Coronary artery (tissue), 2 donors: ENCODE measurements around the gene FAM3A.

Experiments used
- DNase-seq: peaks from one replicate; pipeline ENCODE4 v3.0.0-alpha.2; 2017; ENCODE audit warnings: low spot score
- H3K27ac ChIP-seq, 2 donors: fragments of 200-600 bp; sonication (generic); one replicate each; pipeline ENCODE4 v1.5.1; 2016 to 2019
- H3K4me3 ChIP-seq: fragments of 200-600 bp; sonication (generic); 2 replicates; pipeline ENCODE4 v1.5.1; 2016; ENCODE audit warnings: mild to moderate bottlenecking, moderate library complexity
- CTCF ChIP-seq: fragments of 200-600 bp; sonication (generic); IDR thresholded peaks from one replicate; pipeline ENCODE4 v1.5.1; 2019; ENCODE audit warnings: antibody characterized with exemption

FAM3A gene

GRCh38 chrX:154471839-154472684 is 44.0 kb downstream of the FAM3A start:
- Histone ChIP-seq H3K27ac (no peak overlapping the region), H3K4me3 (no peak overlapping the region)
- no peak for TF ChIP-seq CTCF
- no peak for DNase-seq

- DNase-seq, result no peak
- no peak for TF ChIP-seq CTCF
- Histone ChIP-seq H3K27ac (no peak overlapping the region), H3K4me3 (no peak overlapping the region)
Measured at GRCh38 chrX:154470914-154471568, 45.0 kb downstream of the FAM3A start.

- TF ChIP-seq CTCF, result no peak
- Histone ChIP-seq H3K4me3 (no peak overlapping the region), H3K27ac (no peak overlapping the region)
- DNase-seq, result no peak
Measured at GRCh38 chrX:154470434-154470833, 45.6 kb downstream of the FAM3A start.

- no peak overlapping the region for H3K27ac ChIP-seq
- no peak for DNase-seq
- no peak for TF ChIP-seq CTCF
- no peak overlapping the region for H3K4me3 ChIP-seq
Measured at GRCh38 chrX:154469880-154470279, 46.2 kb downstream of the FAM3A start.

- H3K27ac ChIP-seq, result no peak overlapping the region
- no peak overlapping the region for H3K4me3 ChIP-seq
- TF ChIP-seq CTCF, result no peak
- no peak for DNase-seq
Measured at GRCh38 chrX:154469114-154469513, 46.9 kb downstream of the FAM3A start.

- TF ChIP-seq CTCF, result no peak
- no peak for DNase-seq
Measured at GRCh38 chrX:154468217-154468616, 47.8 kb downstream of the FAM3A start.

GRCh38 chrX:154467556-154467955 is 48.5 kb downstream of the FAM3A start:
- no peak overlapping the region for H3K4me3 ChIP-seq
- DNase-seq, result no peak
- no peak overlapping the region for H3K27ac ChIP-seq
- TF ChIP-seq CTCF, result no peak

More at GRCh38 chrX:154468217-154468616, 47.8 kb downstream of the FAM3A start:
- Histone ChIP-seq H3K4me3 (no peak overlapping the region), H3K27ac (no peak overlapping the region)
